CD1c-positive myeloid dendritic cell (primary cell): ENCODE results near the gene TM2D3.
A peak's percentile ranks its signal among the peaks of the same experiment; 100 is the strongest.

Source experiments
- DNase-seq: peaks from one replicate; pipeline ENCODE4 v3.0.0-alpha.2; 2016; ENCODE audit errors: extremely low spot score

Gene TM2D3

GRCh38 chr15:101652098-101652785, at the start of gene TM2D3:
TSS of gene TM2D3 (minus strand) at chr15:101652381. CDS start at chr15:101652361, 20 bp downstream.
- DNase-seq: peak; percentile 98

DNA sequence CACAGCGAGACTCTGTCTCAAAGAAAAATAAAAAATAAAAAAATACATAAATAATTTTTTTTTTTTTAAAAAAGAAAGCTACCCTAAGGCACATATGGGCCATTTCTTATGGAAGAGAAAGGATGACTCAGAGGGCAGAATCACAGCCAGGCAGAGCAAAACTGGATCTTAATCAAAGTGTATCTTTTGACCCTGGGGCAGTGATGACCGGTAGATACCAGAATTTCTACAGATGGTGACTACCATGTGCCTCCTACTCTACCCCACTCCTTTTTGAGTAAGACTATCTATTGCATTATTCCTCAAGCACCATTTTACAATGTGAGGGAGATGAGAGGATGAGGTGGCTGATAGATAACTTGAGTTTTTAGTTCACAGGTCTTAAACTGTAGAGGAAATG, 46.1 kb upstream of the TM2D3 start:
- no peak for DNase-seq

DNA sequence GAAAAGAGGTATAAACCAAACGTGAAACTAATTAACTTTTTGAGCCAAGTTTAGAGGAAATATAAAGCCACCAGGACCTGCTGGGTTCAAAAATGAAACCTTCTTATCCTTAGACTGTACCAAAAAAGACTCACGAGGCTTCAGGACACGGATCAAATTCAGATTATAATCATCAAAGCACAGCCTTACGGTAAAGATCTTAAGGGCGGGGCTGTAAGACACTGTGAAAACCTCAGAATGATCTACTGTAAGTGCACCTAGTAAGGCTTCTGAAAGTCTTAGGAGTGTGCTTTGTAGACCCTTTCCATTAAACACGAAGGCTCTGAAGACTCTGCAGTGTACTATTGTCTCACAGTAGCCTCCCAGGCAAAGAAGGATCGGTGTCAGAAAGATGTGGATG, 45.3 kb upstream of the TM2D3 start:
- DNase-seq: no peak

DNA sequence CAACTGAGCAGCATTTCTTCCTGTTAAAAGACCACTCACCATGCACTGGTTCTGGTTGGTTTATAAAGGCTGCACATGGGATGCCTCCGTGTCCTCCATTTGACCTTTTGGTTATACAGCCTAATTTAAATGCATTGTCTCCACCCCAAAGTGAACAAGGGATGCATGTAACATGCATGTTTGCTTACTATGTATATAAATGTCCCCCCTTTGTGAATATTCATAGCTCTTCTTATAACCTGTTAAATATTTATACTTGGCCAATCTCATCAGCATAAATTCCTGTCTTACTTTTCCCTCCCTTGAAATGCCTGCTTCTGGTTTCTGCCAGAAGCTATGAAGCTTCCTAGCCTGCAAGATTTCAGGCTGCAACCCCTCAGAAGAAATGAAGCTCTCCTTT, 44.6 kb upstream of the TM2D3 start:
- no peak for DNase-seq

DNA sequence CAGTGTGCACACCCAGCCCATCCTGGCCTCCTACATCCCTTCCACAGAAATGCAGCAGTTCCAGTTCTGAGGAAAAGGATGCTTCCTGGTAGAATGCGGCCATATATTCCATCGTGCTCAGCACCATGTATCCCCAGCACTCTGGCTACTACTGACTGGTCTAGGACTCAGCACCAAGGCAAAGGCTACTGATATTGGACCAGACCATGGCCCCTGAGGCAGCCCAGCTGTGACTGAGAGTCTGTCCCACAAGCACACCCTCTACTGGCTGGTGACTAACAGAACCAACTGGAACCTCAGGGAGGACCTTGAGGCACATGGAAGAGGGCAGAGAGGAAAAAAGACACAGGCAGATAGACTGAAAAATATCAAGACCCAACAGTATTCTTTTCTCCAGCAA, 42.1 kb upstream of the TM2D3 start:
- no peak for DNase-seq

GRCh38 chr15:101692801-101693598, 40.8 kb upstream of the TM2D3 start:
- no peak for DNase-seq

- no peak for DNase-seq
Observed at GRCh38 chr15:101689901-101690300, 37.7 kb upstream of the TM2D3 start.

DNA sequence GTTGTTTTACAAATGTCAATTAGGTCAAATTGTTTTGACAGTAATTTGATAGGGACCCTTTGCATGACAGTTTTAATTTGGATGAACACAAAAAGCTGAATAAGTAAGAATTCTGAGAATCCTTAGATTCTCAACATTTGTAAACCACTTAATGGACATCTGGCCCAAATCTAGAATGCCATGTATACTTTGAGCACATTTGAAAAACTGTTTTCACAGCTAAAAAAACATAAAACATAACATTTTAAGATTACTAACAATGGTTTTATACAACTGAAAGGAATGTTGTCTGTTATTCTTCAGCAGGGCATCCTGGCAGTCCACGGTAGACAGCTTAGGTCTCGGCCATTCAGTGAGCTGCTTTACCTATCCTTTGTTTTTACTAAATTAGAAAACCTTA, 34.5 kb upstream of the TM2D3 start:
- no peak for DNase-seq

DNA sequence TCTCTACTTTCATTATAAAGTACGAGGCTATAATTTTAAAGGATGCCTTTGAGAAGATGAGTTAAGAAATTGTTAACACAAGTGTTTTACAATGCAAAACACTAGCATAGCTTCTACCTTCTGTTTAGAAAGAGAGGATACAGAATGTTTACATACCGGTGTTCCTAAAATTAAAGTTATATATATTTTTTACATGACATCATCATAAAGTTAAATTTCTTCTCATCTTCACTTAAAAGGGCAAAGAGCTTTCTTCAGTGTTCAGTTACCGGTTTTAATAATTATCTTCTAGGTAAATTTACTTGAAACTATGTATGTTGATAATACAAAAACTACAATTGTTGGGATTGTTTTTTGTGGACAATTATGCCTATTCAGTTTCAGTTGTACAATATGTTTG, 32.7 kb upstream of the TM2D3 start:
- no peak for DNase-seq

GRCh38 chr15:101684384-101684783, 32.2 kb upstream of the TM2D3 start:
- DNase-seq: no peak

- no peak for DNase-seq
Observed at GRCh38 chr15:101679806-101680205, 27.6 kb upstream of the TM2D3 start.

DNA sequence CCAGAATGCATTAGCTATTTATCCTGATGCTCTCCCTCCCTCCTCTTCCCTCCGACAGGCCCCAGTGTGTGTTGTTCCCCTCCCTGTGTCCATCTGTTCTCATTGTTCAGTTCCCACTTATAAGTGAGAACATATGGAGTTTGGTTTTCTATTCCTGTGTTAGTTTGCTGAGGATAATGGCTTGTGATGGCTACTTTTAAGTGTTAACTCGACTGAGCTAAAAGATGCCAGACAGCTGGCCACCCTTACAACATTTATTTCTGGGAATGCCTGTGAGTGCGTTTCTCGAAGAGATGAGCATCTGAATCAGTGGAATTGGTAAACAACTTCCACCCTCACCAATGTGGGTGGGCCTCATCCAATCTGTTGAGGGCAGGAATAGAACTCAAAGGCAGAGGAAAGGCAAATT, 24.7 kb upstream of the TM2D3 start:
- no peak for DNase-seq

GRCh38 chr15:101675796-101676582, 23.8 kb upstream of the TM2D3 start:
- no peak for DNase-seq

GRCh38 chr15:101675015-101675414, 22.8 kb upstream of the TM2D3 start:
- no peak for DNase-seq

DNA sequence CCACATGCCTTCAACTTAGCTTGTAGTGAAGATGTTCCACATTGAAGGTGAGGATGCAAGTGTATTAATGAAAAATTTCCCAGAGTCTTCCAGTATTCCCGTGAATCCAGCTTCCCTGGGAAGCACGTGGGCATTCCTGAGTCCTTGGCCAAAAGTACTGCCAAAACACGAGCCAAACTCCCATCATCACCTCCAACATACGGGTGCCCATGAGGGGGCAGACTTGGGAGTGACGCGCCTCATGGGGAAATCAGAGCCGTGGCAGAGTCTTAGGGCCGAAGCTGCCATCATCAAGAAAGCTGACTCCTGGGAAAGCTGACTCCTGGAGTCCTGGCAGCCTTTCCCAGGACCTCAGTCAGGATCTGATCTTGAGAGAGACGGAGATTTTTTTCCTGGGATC, 20.1 kb upstream of the TM2D3 start:
- DNase-seq: no peak

- no peak for DNase-seq
Observed at GRCh38 chr15:101669744-101670143, 17.6 kb upstream of the TM2D3 start.

- no peak for DNase-seq
Observed at GRCh38 chr15:101667881-101668280, 15.7 kb upstream of the TM2D3 start.

DNA sequence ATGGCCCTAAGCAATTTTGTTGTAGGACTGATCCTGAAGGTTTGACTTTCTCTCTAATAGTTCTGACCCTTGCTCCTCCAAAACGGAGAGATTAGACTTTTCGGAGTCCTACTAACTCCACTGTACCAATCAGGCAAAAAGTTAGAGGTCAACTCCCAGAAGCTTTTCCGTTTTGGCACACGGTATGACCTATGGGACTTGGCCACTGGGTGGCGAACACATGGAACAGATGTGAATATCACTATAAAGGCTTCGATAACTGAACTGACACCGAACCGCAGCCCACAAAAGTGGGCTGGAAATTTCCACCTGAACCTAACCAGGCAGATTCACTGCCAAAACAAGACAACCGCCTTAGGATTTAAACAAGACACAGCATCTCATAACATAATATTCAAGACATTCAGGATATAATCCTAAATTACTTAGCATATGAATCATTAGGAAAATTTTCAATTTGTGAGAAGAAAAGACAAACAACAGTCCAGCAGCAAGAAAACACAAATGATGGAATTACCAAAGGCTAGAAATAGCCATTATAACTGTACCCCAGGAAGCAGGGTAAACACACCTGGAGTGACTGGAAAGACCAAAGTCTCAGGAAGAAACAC, 12.2 kb upstream of the TM2D3 start:
- DNase-seq: no peak

- no peak for DNase-seq
Observed at GRCh38 chr15:101662203-101662602, 10.0 kb upstream of the TM2D3 start.

DNA sequence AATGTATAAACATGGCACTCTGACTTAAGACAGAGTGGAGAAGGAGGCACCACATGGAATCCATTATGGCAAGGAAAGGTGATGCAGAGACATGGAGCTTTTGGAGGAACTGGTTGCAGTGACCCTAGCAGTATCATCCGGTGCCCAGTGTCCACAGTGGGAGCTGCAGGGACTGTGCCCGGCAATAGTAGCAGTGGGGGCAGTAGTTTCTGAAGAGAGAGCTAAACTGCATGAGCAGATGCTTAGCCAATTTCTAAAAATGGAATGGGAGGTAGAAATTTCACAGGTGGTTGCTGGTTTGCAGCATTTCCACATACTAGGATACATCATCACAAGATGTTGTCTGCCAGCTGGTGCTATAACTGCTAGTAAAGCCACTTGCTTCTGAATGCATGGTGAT, 7.8 kb upstream of the TM2D3 start:
- DNase-seq: no peak

- DNase-seq: no peak
Observed at GRCh38 chr15:101657968-101658784, 6.0 kb upstream of the TM2D3 start.
